Stimulated activated naive CD8-positive, alpha-beta T cell treated with anti-CD3 and anti-CD28 coated beads, Interleukin-15, Interleukin-2, amounts not matched to agents 100 ng/mL and 50 ng/mL, for 24 hours (primary cell): ENCODE data around the gene GPR3.
"Not testable (repeated sequence)": the region's sequence is repeated elsewhere in the genome, so short reads cannot be mapped to it uniquely, and the experiment has no call there.

Experiments
- H3K27ac Mint-ChIP-seq: one replicate; pipeline ENCODE4 v1.8.0; 2021; ENCODE audit warnings: mild to moderate bottlenecking, mixed read lengths
- H3K27me3 Mint-ChIP-seq: one replicate; pipeline ENCODE4 v1.8.0; 2021; ENCODE audit warnings: mixed read lengths
- H3K36me3 Mint-ChIP-seq: one replicate; pipeline ENCODE4 v1.8.0; 2021; ENCODE audit warnings: low read depth, mixed read lengths
- H3K4me1 Mint-ChIP-seq: one replicate; pipeline ENCODE4 v1.8.0; 2021; ENCODE audit warnings: low read depth, mixed read lengths
- H3K4me3 Mint-ChIP-seq: one replicate; pipeline ENCODE4 v1.8.0; 2021; ENCODE audit warnings: mild to moderate bottlenecking, mixed read lengths
- H3K9me3 Mint-ChIP-seq: one replicate; pipeline ENCODE4 v1.8.0; 2021; ENCODE audit warnings: mixed read lengths

The GPR3 gene

GRCh38 chr1:27381969-27382762 lies 10.3 kb upstream of the GPR3 start:
- H3K4me3 Mint-ChIP-seq = no peak overlapping the region
- no peak overlapping the region for H3K27ac Mint-ChIP-seq
- H3K4me1 Mint-ChIP-seq = no peaks in the 10 kb centered on the region

GRCh38 chr1:27383039-27383605 lies 9.3 kb upstream of the GPR3 start, which contains the start of gene CD164L2:
CD164L2 (minus strand) TSS chr1:27383333; CDS start chr1:27383239, 94 bp downstream.
- H3K4me3 Mint-ChIP-seq = no peak within 1 kb of the TSS
- no peaks in the 10 kb centered on the region for H3K9me3 Mint-ChIP-seq
- no peaks in the 10 kb centered on the region for H3K36me3 Mint-ChIP-seq
- H3K4me1 Mint-ChIP-seq = no peaks in the 10 kb centered on the region
- H3K27me3 Mint-ChIP-seq = peaks cover 5% of the 10 kb centered on the region
- H3K27ac Mint-ChIP-seq = no peak within 1 kb of the TSS

More at GRCh38 chr1:27381969-27382762, 10.3 kb upstream of the GPR3 start:
- H3K36me3 Mint-ChIP-seq = no peaks in the 10 kb centered on the region
- no peaks in the 10 kb centered on the region for H3K9me3 Mint-ChIP-seq
- H3K27me3 Mint-ChIP-seq = peaks cover 5% of the 10 kb centered on the region

- H3K36me3 Mint-ChIP-seq = no peaks in the 10 kb centered on the region
- no peaks in the 10 kb centered on the region for H3K9me3 Mint-ChIP-seq
- no peaks in the 10 kb centered on the region for H3K4me1 Mint-ChIP-seq
- no peak overlapping the region for H3K4me3 Mint-ChIP-seq
- H3K27ac Mint-ChIP-seq = no peak overlapping the region
- peaks cover 5% of the 10 kb centered on the region for H3K27me3 Mint-ChIP-seq
Measured at GRCh38 chr1:27383661-27384060, 8.8 kb upstream of the GPR3 start.

DNA sequence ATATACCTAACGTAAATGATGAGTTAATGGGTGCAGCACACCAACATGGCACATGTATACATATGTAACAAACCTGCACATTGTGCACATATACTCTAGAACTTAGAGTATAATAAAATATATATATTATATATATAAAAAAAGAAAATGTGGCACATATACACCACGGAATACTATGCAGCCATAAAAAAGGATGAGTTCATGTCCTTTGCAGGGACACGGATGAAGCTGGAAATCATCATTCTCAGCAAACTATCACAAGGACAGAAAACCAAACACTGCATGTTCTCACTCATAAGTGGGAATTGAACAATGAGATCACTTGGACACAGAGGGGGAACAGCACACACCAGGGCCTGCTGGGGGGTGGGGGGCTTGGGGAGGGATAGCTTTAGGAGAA lies 7.6 kb upstream of the GPR3 start:
- H3K36me3 Mint-ChIP-seq, H3K9me3 Mint-ChIP-seq, H3K27me3 Mint-ChIP-seq, H3K4me1 Mint-ChIP-seq, H3K27ac Mint-ChIP-seq, H3K4me3 Mint-ChIP-seq: not testable (repeated sequence)

DNA sequence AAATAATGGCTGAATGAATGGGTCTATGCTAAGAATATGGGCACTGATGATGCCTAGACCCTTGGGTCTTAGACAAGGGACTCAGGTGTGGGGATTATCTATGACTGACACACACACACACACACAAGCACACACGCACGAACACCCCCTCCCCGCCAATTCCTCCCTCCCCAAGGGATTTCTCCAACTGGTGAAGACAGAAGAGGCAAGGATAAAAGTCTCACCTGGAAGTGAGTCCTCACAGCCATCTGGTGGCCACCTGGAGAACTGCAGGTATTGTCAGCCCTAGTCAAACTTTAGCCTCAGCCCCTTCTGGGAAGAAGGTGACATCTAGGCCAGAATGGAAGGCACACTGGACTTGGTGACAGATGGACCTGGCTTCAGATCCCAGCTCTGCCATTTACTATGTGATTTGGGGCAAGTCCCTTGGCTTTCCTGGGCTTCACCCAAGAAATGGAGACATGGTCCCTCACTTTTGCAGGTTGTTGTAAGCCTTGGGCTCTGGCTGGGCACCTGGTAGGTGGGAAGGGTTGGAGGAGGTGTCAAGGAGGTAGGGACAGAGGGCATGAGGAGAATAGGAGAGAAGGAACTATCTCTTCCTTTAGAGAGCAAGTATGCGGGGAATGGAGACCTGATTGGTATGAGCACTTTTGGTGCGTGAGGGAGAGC lies 4.0 kb upstream of the GPR3 start:
- peaks cover 9% of the 10 kb centered on the region for H3K4me1 Mint-ChIP-seq
- no peaks in the 10 kb centered on the region for H3K36me3 Mint-ChIP-seq
- no peaks in the 10 kb centered on the region for H3K27me3 Mint-ChIP-seq
- no peaks in the 10 kb centered on the region for H3K9me3 Mint-ChIP-seq
- H3K4me3 Mint-ChIP-seq = no peak overlapping the region
- peak overlapping the region; percentile 40 for H3K27ac Mint-ChIP-seq

DNA sequence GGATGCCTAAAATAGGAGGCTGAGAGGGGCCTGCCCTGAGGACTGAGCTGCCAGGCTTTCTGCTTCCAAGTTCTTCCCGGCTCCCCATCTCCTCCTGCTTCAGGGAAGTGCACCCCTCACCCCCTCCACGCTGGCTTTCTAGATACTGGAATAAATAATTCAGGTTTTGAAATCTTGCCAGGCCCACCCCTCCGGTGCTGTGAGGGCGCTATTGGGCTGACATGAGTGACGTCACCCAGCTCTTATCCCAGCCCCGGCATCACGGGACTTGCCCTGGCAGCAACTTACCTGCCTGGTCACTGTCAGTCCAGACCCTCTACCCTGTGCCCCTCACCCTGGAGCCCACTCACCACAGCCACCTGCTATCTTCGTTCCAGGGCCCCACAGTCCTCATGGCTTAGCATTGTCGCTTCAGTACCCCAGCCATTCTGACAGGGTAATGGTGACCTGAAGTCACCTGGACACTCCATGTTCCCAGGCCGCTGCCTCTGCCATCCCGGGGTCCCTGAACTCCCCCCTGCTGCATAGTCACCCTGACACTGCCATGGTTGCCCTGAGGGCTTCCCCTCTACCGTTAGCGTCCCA lies 819 bp upstream of the GPR3 start:
- H3K4me3 Mint-ChIP-seq = peak overlapping the region; percentile 85
- no peaks in the 10 kb centered on the region for H3K9me3 Mint-ChIP-seq
- H3K27me3 Mint-ChIP-seq = no peaks in the 10 kb centered on the region
- peaks cover 17% of the 10 kb centered on the region for H3K4me1 Mint-ChIP-seq
- H3K27ac Mint-ChIP-seq = peak overlapping the region; percentile 96
- H3K36me3 Mint-ChIP-seq = no peaks in the 10 kb centered on the region

- Mint-ChIP-seq H3K4me3 (peak overlapping the region; percentile 82), H3K4me1 (peaks cover 17% of the 10 kb centered on the region), H3K36me3 (no peaks in the 10 kb centered on the region), H3K27ac (peak overlapping the region; percentile 38), H3K9me3 (no peaks in the 10 kb centered on the region), H3K27me3 (no peaks in the 10 kb centered on the region)
Measured at GRCh38 chr1:27392778-27393635, 585 bp downstream of the GPR3 start.

GRCh38 chr1:27393641-27394281 lies 1.3 kb downstream of the GPR3 start:
- Mint-ChIP-seq H3K36me3 (no peaks in the 10 kb centered on the region), H3K9me3 (no peaks in the 10 kb centered on the region), H3K4me3 (peak overlapping the region; percentile 82), H3K27ac (no peak overlapping the region), H3K27me3 (no peaks in the 10 kb centered on the region), H3K4me1 (peaks cover 17% of the 10 kb centered on the region)

- Mint-ChIP-seq H3K4me1 (peaks cover 17% of the 10 kb centered on the region), H3K36me3 (no peaks in the 10 kb centered on the region), H3K4me3 (peak overlapping the region; percentile 39), H3K27ac (peak overlapping the region; percentile 2), H3K27me3 (no peaks in the 10 kb centered on the region), H3K9me3 (no peaks in the 10 kb centered on the region)
Measured at GRCh38 chr1:27394282-27394658, 1.8 kb downstream of the GPR3 start.

- H3K27ac Mint-ChIP-seq = no peak overlapping the region
- no peaks in the 10 kb centered on the region for H3K27me3 Mint-ChIP-seq
Measured at GRCh38 chr1:27394925-27395324, 2.5 kb downstream of the GPR3 start.

GRCh38 chr1:27395441-27396195 lies 3.2 kb downstream of the GPR3 start:
- H3K4me1 Mint-ChIP-seq = peaks cover 17% of the 10 kb centered on the region
- no peak overlapping the region for H3K4me3 Mint-ChIP-seq
- no peak overlapping the region for H3K27ac Mint-ChIP-seq
- no peaks in the 10 kb centered on the region for H3K36me3 Mint-ChIP-seq
- no peaks in the 10 kb centered on the region for H3K9me3 Mint-ChIP-seq
- H3K27me3 Mint-ChIP-seq = no peaks in the 10 kb centered on the region

More at GRCh38 chr1:27394925-27395324, 2.5 kb downstream of the GPR3 start:
- Mint-ChIP-seq H3K4me1 (peaks cover 17% of the 10 kb centered on the region), H3K36me3 (no peaks in the 10 kb centered on the region), H3K9me3 (no peaks in the 10 kb centered on the region), H3K4me3 (no peak overlapping the region)

DNA sequence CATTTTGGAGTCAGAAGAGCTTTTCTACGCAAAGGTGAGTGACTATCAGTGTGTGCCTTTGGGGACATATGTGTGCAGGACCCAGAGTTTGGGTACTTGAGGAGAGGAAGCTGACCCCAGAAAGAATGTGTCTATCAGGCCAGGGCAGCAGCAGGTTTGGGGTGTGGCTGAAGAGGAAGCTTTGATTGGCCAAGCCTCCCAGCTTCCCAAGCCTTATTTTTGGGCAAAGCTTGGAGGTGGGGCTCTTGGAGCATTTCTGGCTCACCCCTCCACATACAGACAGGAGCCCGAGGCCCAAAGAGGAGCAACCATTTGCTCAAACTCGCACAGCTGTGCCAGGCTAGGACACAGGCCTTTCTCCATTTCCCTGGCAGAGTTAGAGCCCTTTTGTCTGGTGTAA lies 4.7 kb downstream of the GPR3 start:
- no peaks in the 10 kb centered on the region for H3K36me3 Mint-ChIP-seq
- H3K27me3 Mint-ChIP-seq = no peaks in the 10 kb centered on the region
- H3K4me3 Mint-ChIP-seq = no peak overlapping the region
- no peaks in the 10 kb centered on the region for H3K9me3 Mint-ChIP-seq
- peaks cover 16% of the 10 kb centered on the region for H3K4me1 Mint-ChIP-seq
- no peak overlapping the region for H3K27ac Mint-ChIP-seq

GRCh38 chr1:27397749-27398148 lies 5.3 kb downstream of the GPR3 start:
- Mint-ChIP-seq H3K4me1 (peaks cover 20% of the 10 kb centered on the region), H3K4me3 (no peak overlapping the region), H3K27me3 (no peaks in the 10 kb centered on the region), H3K36me3 (no peaks in the 10 kb centered on the region), H3K9me3 (no peaks in the 10 kb centered on the region), H3K27ac (no peak overlapping the region)
